ENCODE measurements around the gene TRIM21.
"Not testable (repeated sequence)": the region's sequence is repeated elsewhere in the genome, so short reads cannot be mapped to it uniquely, and the experiment has no call there.

Gene TRIM21

GRCh38 chr11:4393209-4393857 lies at the start of gene TRIM21:
TRIM21 (minus strand) TSS chr11:4393702; CDS start chr11:4390409, 3,293 bp downstream.
- DNase-seq (ENCODE audit: low spot score) = peak; percentile 61

- no peak for DNase-seq (ENCODE audit: low spot score)
Measured at GRCh38 chr11:4441515-4441914, 48.0 kb upstream of the TRIM21 start.

GRCh38 chr11:4436411-4436810 lies 42.9 kb upstream of the TRIM21 start:
- DNase-seq (ENCODE audit: low spot score) = no peak

GRCh38 chr11:4433856-4434255 lies 40.4 kb upstream of the TRIM21 start:
- no peak for DNase-seq (ENCODE audit: low spot score)

- no peak for DNase-seq (ENCODE audit: low spot score)
Measured at GRCh38 chr11:4430051-4430450, 36.5 kb upstream of the TRIM21 start.

- no peak for DNase-seq (ENCODE audit: low spot score)
Measured at GRCh38 chr11:4418403-4418802, 24.9 kb upstream of the TRIM21 start.

GRCh38 chr11:4416816-4417215 lies 23.3 kb upstream of the TRIM21 start:
- no peak for DNase-seq (ENCODE audit: low spot score)

GRCh38 chr11:4416306-4416705 lies 22.8 kb upstream of the TRIM21 start:
- no peak for DNase-seq (ENCODE audit: low spot score)

GRCh38 chr11:4406206-4406605 lies 12.7 kb upstream of the TRIM21 start:
- not testable (repeated sequence) for DNase-seq (ENCODE audit: low spot score)

- no peak for DNase-seq (ENCODE audit: low spot score)
Measured at GRCh38 chr11:4393858-4394223, 339 bp upstream of the TRIM21 start.

GRCh38 chr11:4388221-4388620 lies 5.3 kb downstream of the TRIM21 start:
- no peak for DNase-seq (ENCODE audit: low spot score)

- DNase-seq (ENCODE audit: low spot score) = no peak
Measured at GRCh38 chr11:4385978-4386740, 7.3 kb downstream of the TRIM21 start.

- no peak for DNase-seq (ENCODE audit: low spot score)
Measured at GRCh38 chr11:4381901-4382300, 11.6 kb downstream of the TRIM21 start.

GRCh38 chr11:4375431-4376140 lies 17.9 kb downstream of the TRIM21 start:
- no peak for DNase-seq (ENCODE audit: low spot score)

GRCh38 chr11:4370166-4370565 lies 23.3 kb downstream of the TRIM21 start:
- DNase-seq (ENCODE audit: low spot score) = no peak

GRCh38 chr11:4368286-4368685 lies 25.2 kb downstream of the TRIM21 start, which contains the start of gene OR52B4:
OR52B4 (minus strand) TSS chr11:4368386; CDS start chr11:4368295, 91 bp downstream.
- DNase-seq (ENCODE audit: low spot score) = no peak

- DNase-seq (ENCODE audit: low spot score) = not testable (repeated sequence)
Measured at GRCh38 chr11:4348142-4348541, 45.4 kb downstream of the TRIM21 start.

GRCh38 chr11:4345366-4345765 lies 48.1 kb downstream of the TRIM21 start:
- DNase-seq (ENCODE audit: low spot score) = not testable (repeated sequence)
